Osteoblast (primary cell): ENCODE data around the gene ATRNL1. TPM values are rescaled to one million over a fixed set of nuclear protein-coding genes. Genes with fewer than 3 reads are reported as not detected.

ENCODE experiments used
- DNase-seq: peaks from one replicate; pipeline ENCODE4 v3.0.0; 2011; ENCODE audit warnings: low spot score, mixed read lengths; ENCODE audit not compliant: insufficient read length; ENCODE audit errors: missing footprints
- H2AFZ ChIP-seq: 2 replicates; pipeline ENCODE4 v1.6.0; 2011; ENCODE audit warnings: mild to moderate bottlenecking, low read length
- H3K27ac ChIP-seq: 2 replicates; pipeline ENCODE4 v1.5.1; 2011; ENCODE audit warnings: mild to moderate bottlenecking, low read depth, low read length, moderate library complexity
- H3K27me3 ChIP-seq: 2 replicates; pipeline ENCODE4 v1.6.0; 2012; ENCODE audit warnings: mild to moderate bottlenecking, control low read depth, inconsistent platforms, low read length, moderate library complexity; ENCODE audit not compliant: insufficient read depth
- H3K36me3 ChIP-seq: 2 replicates; pipeline ENCODE4 v1.5.1; 2011; ENCODE audit warnings: mild to moderate bottlenecking, low read length, control low read depth, moderate library complexity; ENCODE audit not compliant: insufficient read depth
- H3K4me1 ChIP-seq: 2 replicates; pipeline ENCODE4 v1.5.1; 2011; ENCODE audit warnings: mild to moderate bottlenecking, low read length, control low read depth, moderate library complexity; ENCODE audit not compliant: insufficient read depth
- H3K4me2 ChIP-seq: 2 replicates; pipeline ENCODE4 v1.6.0; 2011; ENCODE audit warnings: mild to moderate bottlenecking, low read length; ENCODE audit not compliant: insufficient read depth
- H3K4me3 ChIP-seq: fragments of 200-600 bp; sonication (generic); 3 replicates; pipeline ENCODE4 v1.5.1; 2012; ENCODE audit warnings: mild to moderate bottlenecking, low read length, inconsistent platforms; ENCODE audit not compliant: insufficient read depth
- H3K79me2 ChIP-seq: 2 replicates; pipeline ENCODE4 v1.6.0; 2012; ENCODE audit warnings: mild to moderate bottlenecking, low read length, control low read depth, inconsistent platforms; ENCODE audit not compliant: insufficient read depth
- H3K9me3 ChIP-seq: 2 replicates; pipeline ENCODE4 v1.5.1; 2011; ENCODE audit warnings: low read depth, low read length, control low read depth
- H4K20me1 ChIP-seq: 2 replicates; pipeline ENCODE4 v1.6.0; 2012; ENCODE audit warnings: mild to moderate bottlenecking, low read length, control low read depth; ENCODE audit not compliant: insufficient read depth
- total RNA-seq: library from RNA; depleted of rRNA; stranded (reverse); fragments of >200 nt; gene quantifications from 2 replicates; pipeline ENCODE4 v1.2.3, GENCODE V29; 2012
- TF ChIP-seq, protein P1 (sequence below): IDR thresholded peaks from 2 replicates; pipeline ENCODE4 v1.5.1; 2011; ENCODE audit warnings: mild to moderate bottlenecking, low read depth, low read length, moderate library complexity; ENCODE audit errors: extremely low read depth

The ATRNL1 gene
- total RNA-seq, 1 donor = 1.4 TPM

DNA sequence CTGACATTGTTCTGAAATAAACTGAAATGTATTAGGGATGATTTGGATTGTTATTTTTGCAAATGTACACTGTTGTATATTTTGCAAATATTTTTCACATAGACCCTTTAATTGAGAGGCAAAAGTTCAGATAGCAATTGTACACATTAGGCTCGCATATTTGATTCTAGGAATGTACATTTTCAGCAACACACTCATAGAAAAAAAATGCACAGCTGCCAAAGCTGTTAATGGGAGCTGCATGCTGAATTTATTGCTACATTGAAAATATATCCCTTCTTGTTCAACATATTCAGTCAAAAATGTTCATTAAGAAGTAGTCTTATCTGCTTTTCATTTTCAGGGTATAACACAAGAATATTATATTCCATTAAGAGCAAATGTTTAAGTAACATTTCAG is 512.9 kb downstream of the ATRNL1 start:
- TF ChIP-seq, protein P1, sequence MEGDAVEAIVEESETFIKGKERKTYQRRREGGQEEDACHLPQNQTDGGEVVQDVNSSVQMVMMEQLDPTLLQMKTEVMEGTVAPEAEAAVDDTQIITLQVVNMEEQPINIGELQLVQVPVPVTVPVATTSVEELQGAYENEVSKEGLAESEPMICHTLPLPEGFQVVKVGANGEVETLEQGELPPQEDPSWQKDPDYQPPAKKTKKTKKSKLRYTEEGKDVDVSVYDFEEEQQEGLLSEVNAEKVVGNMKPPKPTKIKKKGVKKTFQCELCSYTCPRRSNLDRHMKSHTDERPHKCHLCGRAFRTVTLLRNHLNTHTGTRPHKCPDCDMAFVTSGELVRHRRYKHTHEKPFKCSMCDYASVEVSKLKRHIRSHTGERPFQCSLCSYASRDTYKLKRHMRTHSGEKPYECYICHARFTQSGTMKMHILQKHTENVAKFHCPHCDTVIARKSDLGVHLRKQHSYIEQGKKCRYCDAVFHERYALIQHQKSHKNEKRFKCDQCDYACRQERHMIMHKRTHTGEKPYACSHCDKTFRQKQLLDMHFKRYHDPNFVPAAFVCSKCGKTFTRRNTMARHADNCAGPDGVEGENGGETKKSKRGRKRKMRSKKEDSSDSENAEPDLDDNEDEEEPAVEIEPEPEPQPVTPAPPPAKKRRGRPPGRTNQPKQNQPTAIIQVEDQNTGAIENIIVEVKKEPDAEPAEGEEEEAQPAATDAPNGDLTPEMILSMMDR = no peak
- Histone ChIP-seq H3K36me3 (no peaks in the 10 kb centered on the region), H2AFZ (no peak overlapping the region), H3K9me3 (no peaks in the 10 kb centered on the region), H4K20me1 (no peaks in the 10 kb centered on the region), H3K4me3 (no peak overlapping the region), H3K4me1 (no peaks in the 10 kb centered on the region), H3K4me2 (no peak overlapping the region), H3K27me3 (no peaks in the 10 kb centered on the region), H3K79me2 (no peaks in the 10 kb centered on the region), H3K27ac (no peak overlapping the region)
- DNase-seq = no peak

DNA sequence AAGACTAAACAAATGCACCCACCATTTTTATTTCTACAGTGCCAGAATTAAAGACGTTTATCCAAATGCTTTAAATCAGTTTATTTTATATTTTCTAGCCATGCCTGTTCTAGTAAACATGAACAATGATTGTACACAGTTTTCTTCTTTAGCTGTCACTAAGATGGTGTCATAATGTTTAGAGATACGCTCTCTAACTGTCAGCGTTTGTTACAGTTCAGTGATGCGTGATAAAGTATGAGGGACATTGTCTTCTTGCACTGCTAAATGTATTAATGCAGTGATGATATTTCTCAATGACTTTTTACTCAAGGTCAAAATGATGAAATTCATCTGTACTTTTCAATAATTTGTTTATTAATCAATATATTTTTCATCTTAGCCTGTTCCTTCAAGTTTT is 513.6 kb downstream of the ATRNL1 start:
- TF ChIP-seq, protein P1 = no peak
- no peak overlapping the region for H3K4me3 ChIP-seq
- H3K36me3 ChIP-seq = no peaks in the 10 kb centered on the region
- no peaks in the 10 kb centered on the region for H3K4me1 ChIP-seq
- no peak overlapping the region for H3K27ac ChIP-seq
- H2AFZ ChIP-seq = no peak overlapping the region
- no peak overlapping the region for H3K4me2 ChIP-seq
- H3K79me2 ChIP-seq = no peaks in the 10 kb centered on the region
- no peaks in the 10 kb centered on the region for H3K27me3 ChIP-seq
- no peaks in the 10 kb centered on the region for H3K9me3 ChIP-seq
- no peaks in the 10 kb centered on the region for H4K20me1 ChIP-seq
- no peak for DNase-seq

- DNase-seq = no peak
- Histone ChIP-seq H3K9me3 (no peaks in the 10 kb centered on the region), H2AFZ (no peak overlapping the region), H3K4me1 (no peaks in the 10 kb centered on the region), H3K4me2 (no peak overlapping the region), H3K27ac (no peak overlapping the region), H3K36me3 (no peaks in the 10 kb centered on the region), H3K27me3 (no peaks in the 10 kb centered on the region), H3K79me2 (no peaks in the 10 kb centered on the region), H3K4me3 (no peak overlapping the region), H4K20me1 (no peaks in the 10 kb centered on the region)
- TF ChIP-seq, protein P1 = no peak
Observed at GRCh38 chr10:115624448-115624847, 531.3 kb downstream of the ATRNL1 start.

- Histone ChIP-seq H3K27ac (no peak overlapping the region), H3K4me3 (no peak overlapping the region)
Observed at GRCh38 chr10:115628616-115629015, 535.5 kb downstream of the ATRNL1 start.

More at GRCh38 chr10:115628616-115629015, 535.5 kb downstream of the ATRNL1 start:
- H3K4me1 ChIP-seq = no peaks in the 10 kb centered on the region
- TF ChIP-seq, protein P1 = no peak
- no peak overlapping the region for H3K4me2 ChIP-seq
- no peaks in the 10 kb centered on the region for H3K27me3 ChIP-seq
- H2AFZ ChIP-seq = no peak overlapping the region
- DNase-seq = no peak
- no peaks in the 10 kb centered on the region for H3K36me3 ChIP-seq
- H3K9me3 ChIP-seq = no peaks in the 10 kb centered on the region
- H4K20me1 ChIP-seq = no peaks in the 10 kb centered on the region
- no peaks in the 10 kb centered on the region for H3K79me2 ChIP-seq
